ENCODE data around the gene ROCK2.
"Not testable (repeated sequence)": the region's sequence is repeated elsewhere in the genome, so short reads cannot be mapped to it uniquely, and the experiment has no call there.

The ROCK2 gene

DNA sequence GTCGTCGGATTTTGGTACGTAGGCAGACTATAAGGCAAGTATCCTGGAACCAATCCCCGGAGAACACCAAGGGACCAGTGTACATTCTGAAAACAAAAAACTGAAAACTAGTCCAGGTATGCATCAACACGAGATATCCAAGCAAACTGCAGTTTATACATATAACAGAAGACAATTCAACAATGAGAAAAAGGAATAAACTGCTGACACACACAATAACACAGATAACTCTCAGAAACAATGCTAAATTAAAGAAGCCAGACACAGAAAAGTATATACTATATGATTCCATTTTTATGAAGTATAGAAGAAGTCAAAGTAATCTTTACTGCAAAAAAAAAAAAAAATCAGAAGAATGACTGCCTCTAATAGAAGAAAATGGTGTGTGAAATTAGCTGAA is 5.9 kb downstream of the ROCK2 start:
- no peak for DNase-seq

DNA sequence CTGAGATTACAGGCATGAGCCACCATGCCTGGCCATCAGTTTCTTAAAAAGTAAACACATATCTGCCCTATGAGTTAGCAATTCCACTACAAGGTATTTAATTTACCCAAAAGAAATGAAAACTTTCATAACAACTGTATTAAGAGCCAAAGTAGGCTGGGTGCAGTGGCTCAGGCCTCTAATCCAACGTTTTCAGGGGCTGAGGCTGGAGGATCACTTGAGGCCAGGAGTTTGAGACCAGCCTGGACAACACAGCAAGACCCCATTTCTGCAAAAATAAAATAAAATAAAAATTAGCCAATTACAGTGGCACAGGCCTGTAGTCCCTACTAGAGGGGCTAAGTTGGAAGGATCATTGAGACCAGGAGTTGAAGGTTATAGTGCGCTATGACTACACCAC is 6.5 kb downstream of the ROCK2 start:
- no peak for DNase-seq

DNA sequence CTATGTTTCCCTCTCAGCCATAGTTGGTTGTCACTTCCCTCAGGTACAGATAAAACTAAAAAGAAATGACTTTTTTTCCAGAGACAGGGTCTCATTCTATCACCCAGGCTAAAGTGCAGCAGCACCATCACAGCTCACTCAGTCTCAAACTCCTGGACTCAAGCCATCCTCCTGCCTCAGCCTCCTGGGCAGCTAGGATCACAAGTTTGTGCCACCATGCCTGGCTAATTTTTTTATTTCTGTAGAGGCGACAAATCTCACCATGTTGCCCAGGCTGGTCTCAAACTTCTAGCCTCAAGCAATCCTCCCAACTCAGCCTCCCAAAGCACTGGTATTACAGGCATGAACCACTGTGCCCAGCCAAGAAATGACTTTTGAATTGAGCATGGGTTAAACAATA is 8.2 kb downstream of the ROCK2 start:
- DNase-seq, result no peak

- DNase-seq, result no peak
Observed at GRCh38 chr2:11333427-11334183, 10.8 kb downstream of the ROCK2 start.

GRCh38 chr2:11332596-11332995 is 11.8 kb downstream of the ROCK2 start:
- DNase-seq, result no peak

GRCh38 chr2:11330457-11331142 is 13.8 kb downstream of the ROCK2 start:
- no peak for DNase-seq

DNA sequence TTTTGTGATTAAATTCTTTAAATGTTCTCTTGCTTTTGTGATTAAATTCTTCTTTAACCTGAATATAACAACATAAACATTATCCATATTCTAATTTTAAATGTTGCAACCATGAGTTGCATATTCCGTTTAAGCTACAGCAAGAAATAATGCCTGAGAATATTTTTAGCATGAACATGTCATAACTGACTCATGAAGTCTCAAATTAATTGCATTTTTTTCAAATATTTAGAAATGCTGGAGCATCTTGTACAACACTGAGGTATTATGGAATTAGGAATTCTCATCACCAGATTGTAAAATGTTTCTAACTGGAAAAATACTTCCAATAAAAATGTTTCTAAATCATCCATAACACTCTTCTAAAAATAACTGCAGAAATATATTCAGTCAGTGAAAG is 14.7 kb downstream of the ROCK2 start:
- DNase-seq, result no peak

DNA sequence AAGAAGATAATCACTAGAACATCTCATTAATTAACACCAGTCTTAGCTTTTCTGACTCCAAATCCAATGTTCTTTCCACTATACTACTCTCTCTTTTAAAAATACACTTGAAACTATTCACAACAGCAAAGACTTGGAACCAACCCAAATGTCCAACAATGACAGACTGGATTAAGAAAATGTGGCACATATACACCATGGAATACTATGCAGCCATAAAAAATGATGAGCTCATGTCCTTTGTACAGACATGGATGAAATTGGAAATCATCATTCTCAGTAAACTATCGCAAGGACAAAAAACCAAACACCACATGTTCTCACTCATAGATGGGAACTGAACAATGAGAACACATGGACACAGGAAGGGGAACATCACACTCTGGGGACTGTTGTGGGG is 15.9 kb downstream of the ROCK2 start:
- not testable (repeated sequence) for DNase-seq

- DNase-seq, result no peak
Observed at GRCh38 chr2:11327871-11328270, 16.6 kb downstream of the ROCK2 start.

DNA sequence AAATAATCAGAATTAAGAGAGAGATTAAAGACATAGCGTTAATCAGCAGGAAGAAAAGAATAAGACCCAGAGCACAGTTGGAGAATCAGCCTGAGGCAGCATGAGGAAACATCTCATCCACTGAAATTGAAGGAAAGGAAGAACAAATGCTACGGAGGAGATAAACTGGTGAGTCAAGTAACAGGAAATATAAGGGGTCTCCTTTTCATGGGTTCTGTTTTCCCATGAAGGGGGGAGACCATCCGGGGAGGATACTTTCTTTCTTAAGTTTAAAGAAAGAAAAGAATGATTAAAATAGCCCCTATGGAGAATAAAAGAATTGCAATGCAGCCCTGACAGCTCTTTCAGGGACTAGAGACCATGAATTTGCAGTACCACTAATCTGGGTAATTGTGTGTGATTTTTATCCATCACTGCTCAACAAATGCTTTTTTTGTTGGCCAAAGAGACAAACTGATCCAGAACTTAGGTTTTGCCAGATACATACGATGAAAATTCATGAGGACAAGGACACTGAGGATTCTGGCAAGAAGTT is 17.7 kb downstream of the ROCK2 start:
- DNase-seq, result no peak

- DNase-seq, result no peak
Observed at GRCh38 chr2:11325961-11326676, 18.3 kb downstream of the ROCK2 start.

DNA sequence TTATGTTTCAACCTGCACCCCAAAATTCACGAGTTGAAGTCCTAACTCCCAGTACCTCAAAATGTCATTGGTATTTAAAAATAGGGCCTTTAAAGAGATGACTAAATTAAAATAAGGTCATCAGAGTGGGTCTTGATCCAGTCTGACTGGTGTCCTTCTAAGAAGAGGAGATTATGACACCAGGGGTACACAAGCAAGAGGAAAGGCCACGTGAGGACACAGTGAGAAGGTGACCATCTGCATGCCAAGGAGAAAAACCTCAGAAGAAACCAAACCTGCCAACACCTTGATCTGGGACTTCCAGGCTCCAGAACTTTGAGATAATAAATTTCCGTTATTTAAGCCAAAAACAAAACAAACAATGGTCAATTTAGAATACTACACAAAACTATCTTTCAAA is 22.6 kb downstream of the ROCK2 start:
- no peak for DNase-seq

DNA sequence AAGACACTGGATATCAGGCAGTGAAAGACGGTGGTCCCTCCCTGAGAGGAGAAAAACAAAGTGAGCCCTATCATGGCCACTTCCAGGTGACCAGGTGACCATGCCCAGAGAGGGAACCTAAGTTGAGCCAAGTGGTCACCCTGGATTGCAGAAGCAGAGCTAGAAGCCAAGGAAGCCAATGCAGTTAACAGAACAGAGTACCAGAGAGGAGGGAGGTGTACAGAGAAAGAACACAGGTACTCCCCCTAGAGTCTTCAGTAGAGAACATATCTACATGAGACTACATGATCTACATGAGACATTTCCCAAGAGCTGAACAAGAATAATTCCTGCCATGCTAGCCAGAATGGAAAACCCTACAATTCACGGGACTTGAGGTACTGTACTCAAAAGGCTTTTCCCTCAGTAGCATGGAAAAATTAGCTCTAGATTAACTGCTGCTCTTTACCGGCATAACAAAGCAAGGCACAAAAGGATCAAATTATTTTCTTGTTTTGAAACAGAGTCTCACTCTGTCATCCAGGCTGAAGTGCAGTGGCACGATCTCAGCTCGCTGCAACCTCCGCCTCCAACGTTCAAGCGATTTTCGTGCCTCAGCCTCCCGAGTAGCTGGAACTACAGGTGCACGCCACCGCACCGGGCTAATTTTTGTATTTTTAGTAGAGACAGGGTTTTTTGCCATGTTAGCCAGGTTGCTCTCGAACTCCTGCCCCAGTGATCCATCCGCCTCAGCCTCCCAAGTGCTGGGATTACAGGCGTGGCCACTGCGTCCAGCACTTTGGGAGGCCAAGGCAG is 23.5 kb downstream of the ROCK2 start:
- no peak for DNase-seq

- DNase-seq, result no peak
Observed at GRCh38 chr2:11319939-11320338, 24.5 kb downstream of the ROCK2 start.

- no peak for DNase-seq
Observed at GRCh38 chr2:11315074-11315705, 29.2 kb downstream of the ROCK2 start.

DNA sequence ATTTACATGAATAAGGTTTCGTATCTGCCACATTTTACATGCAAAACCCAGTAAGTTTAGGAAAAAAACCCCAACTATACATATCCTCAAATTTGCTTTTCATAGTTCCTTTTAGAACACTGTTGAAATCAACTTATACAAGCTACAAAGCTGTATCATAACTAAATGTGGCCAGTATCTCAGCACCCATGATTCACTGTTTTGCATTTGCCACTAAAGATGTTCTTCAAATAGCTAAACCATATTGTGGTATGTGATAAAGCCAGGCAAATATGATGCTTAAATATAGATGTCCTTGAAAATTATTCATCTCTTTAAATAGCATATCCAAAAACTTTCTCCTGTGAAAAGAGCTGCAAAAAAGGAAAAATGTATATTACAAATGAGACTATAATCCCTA is 29.9 kb downstream of the ROCK2 start:
- DNase-seq, result no peak

GRCh38 chr2:11312770-11313471 is 31.5 kb downstream of the ROCK2 start:
- no peak for DNase-seq

- no peak for DNase-seq
Observed at GRCh38 chr2:11311543-11311942, 32.9 kb downstream of the ROCK2 start.

GRCh38 chr2:11310212-11310611 is 34.2 kb downstream of the ROCK2 start:
- DNase-seq, result no peak

DNA sequence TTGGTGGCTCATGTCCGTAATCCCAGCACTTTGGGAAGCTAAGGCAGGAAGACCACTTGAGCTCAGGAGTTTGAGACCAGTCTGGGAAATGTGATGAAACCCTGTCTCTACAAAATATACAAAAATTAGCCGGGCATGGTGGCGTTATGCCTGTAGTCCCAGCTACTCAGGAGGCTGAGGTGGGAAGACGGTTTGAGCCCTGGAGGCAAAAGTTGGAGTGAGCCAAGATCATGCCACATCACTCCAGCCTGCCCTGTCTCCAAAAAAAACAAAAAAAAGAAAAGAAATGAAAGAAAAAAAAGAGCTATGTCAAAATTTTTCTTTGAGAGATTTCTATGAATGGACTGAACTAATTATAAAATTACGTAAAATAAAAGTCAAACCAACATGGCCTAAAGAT is 34.7 kb downstream of the ROCK2 start:
- no peak for DNase-seq

DNA sequence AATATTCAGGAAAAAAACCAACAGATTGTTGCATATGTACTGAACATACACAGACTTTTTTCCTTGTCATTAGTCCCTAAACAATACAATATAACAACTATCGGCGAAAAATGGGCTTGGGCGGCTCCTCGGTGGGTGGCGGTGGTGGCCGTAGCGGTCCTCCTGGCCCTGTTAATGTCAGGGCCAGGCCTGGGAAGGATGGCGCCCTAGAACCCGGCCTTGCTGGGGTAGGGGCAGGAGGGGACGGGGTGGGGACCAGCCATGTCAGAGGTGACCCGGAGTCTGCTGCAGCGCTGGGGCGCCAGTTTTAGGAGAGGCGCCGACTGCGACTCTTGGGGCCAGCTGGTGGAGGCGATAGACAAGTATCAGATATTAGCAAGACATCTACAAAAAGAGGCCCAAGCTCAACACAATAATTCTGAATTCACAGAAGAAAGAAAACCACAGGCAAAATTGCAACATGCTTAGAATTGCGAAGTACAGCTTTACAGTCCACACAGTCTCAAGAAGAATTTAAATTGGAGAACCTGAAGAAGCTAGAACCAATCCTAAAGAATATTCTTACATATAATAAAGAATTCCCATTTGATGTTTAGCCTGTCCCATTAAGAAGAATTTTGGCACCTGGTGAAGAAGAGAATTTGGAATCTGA is 36.5 kb downstream of the ROCK2 start:
- DNase-seq, result no peak

All from NCI-H1930 (cell line).